IgD-negative memory B cell (primary cell): ENCODE measurements around the gene KRT72. TPM values are rescaled to one million over a fixed set of nuclear protein-coding genes. Genes with fewer than 3 reads are reported as not detected.

Source experiments
- H3K27ac Mint-ChIP-seq, 3 donors: one replicate each; pipeline ENCODE4 v1.8.0; 2020 to 2022; ENCODE audit warnings: mild to moderate bottlenecking in 3 of 3, mixed read lengths in 3 of 3, moderate library complexity in 1 of 3
- H3K27me3 Mint-ChIP-seq: one replicate; pipeline ENCODE4 v1.8.0; 2021; ENCODE audit warnings: mixed read lengths
- H3K36me3 Mint-ChIP-seq: one replicate; pipeline ENCODE4 v1.8.0; 2020; ENCODE audit warnings: mild to moderate bottlenecking, mixed read lengths
- H3K4me1 Mint-ChIP-seq, 3 donors: one replicate each; pipeline ENCODE4 v1.8.0; 2020 to 2022; ENCODE audit warnings: mixed read lengths in 3 of 3, mild to moderate bottlenecking in 1 of 3
- H3K4me3 Mint-ChIP-seq, 4 donors: one replicate each; pipeline ENCODE4 v1.8.0; 2020 to 2022; ENCODE audit warnings: mild to moderate bottlenecking in 4 of 4, mixed read lengths in 4 of 4, moderate library complexity in 3 of 4
- H3K9me3 Mint-ChIP-seq, 3 donors: one replicate each; pipeline ENCODE4 v1.8.0; 2020 to 2021; ENCODE audit warnings: mixed read lengths in 3 of 3, mild to moderate bottlenecking in 1 of 3
- polyA plus RNA-seq: library from polyadenylated mRNA; unstranded; fragments of 300-500 nt; fragmentation: Illumina TruSeq; gene quantifications from one replicate; pipeline ENCODE4 v1.2.3, GENCODE V29; 2021

Gene KRT72
- polyA plus RNA-seq = not detected

- no peak within 1 kb of the TSS for H3K4me3 Mint-ChIP-seq
- H3K9me3 Mint-ChIP-seq = peaks cover 0 to 2% (median 0%) of the 10 kb centered on the region in 3 donors
- no peak within 1 kb of the TSS for H3K27ac Mint-ChIP-seq
- H3K27me3 Mint-ChIP-seq = peaks cover 21% of the 10 kb centered on the region
- peaks cover 0 to 2% (median 0%) of the 10 kb centered on the region in 3 donors for H3K4me1 Mint-ChIP-seq
- no peaks in the 10 kb centered on the region for H3K36me3 Mint-ChIP-seq
Observed at GRCh38 chr12:52600941-52601481, at the start of gene KRT72. KRT72 (minus strand) TSS chr12:52601463; CDS start chr12:52601452, 11 bp downstream.

- H3K4me3 Mint-ChIP-seq = no peak overlapping the region
- peaks cover 0 to 4% (median 1%) of the 10 kb centered on the region in 3 donors for H3K9me3 Mint-ChIP-seq
- no peaks in the 10 kb centered on the region for H3K36me3 Mint-ChIP-seq
- H3K27me3 Mint-ChIP-seq = peaks cover 8% of the 10 kb centered on the region
- peaks cover 0 to 2% (median 0%) of the 10 kb centered on the region in 3 donors for H3K4me1 Mint-ChIP-seq
- no peak overlapping the region for H3K27ac Mint-ChIP-seq
Observed at GRCh38 chr12:52650520-52651081, 49.3 kb upstream of the KRT72 start.

GRCh38 chr12:52649066-52649465 lies 47.8 kb upstream of the KRT72 start:
- H3K4me3 Mint-ChIP-seq = no peak overlapping the region
- H3K27ac Mint-ChIP-seq = no peak overlapping the region
- H3K27me3 Mint-ChIP-seq = peaks cover 5% of the 10 kb centered on the region
- no peaks in the 10 kb centered on the region for H3K36me3 Mint-ChIP-seq
- H3K9me3 Mint-ChIP-seq = peaks cover 0 to 4% (median 1%) of the 10 kb centered on the region in 3 donors
- peaks cover 0 to 2% (median 0%) of the 10 kb centered on the region in 3 donors for H3K4me1 Mint-ChIP-seq

GRCh38 chr12:52648012-52648550 lies 46.8 kb upstream of the KRT72 start:
- Mint-ChIP-seq H3K9me3 (peaks cover 0 to 4% (median 1%) of the 10 kb centered on the region in 3 donors), H3K4me1 (peaks cover 0 to 2% (median 0%) of the 10 kb centered on the region in 3 donors), H3K36me3 (no peaks in the 10 kb centered on the region), H3K4me3 (no peak overlapping the region), H3K27ac (no peak overlapping the region), H3K27me3 (peaks cover 7% of the 10 kb centered on the region)

GRCh38 chr12:52647601-52648000 lies 46.3 kb upstream of the KRT72 start:
- Mint-ChIP-seq H3K36me3 (no peaks in the 10 kb centered on the region), H3K27me3 (peaks cover 7% of the 10 kb centered on the region), H3K4me1 (peaks cover 0 to 2% (median 0%) of the 10 kb centered on the region in 3 donors), H3K9me3 (peaks cover 0 to 4% (median 1%) of the 10 kb centered on the region in 3 donors), H3K27ac (no peak overlapping the region), H3K4me3 (no peak overlapping the region)

GRCh38 chr12:52646613-52647012 lies 45.4 kb upstream of the KRT72 start:
- Mint-ChIP-seq H3K27ac (no peak overlapping the region), H3K27me3 (peaks cover 9% of the 10 kb centered on the region), H3K9me3 (peaks cover 0 to 1% (median 0%) of the 10 kb centered on the region in 3 donors), H3K4me3 (no peak overlapping the region), H3K4me1 (peaks cover 0 to 2% (median 0%) of the 10 kb centered on the region in 3 donors), H3K36me3 (no peaks in the 10 kb centered on the region)

GRCh38 chr12:52645982-52646381 lies 44.7 kb upstream of the KRT72 start:
- peak overlapping the region in 1 of 3 donors; percentile 4 for H3K27ac Mint-ChIP-seq
- H3K36me3 Mint-ChIP-seq = no peaks in the 10 kb centered on the region
- peaks cover 0 to 2% (median 0%) of the 10 kb centered on the region in 3 donors for H3K4me1 Mint-ChIP-seq
- H3K9me3 Mint-ChIP-seq = peaks cover 0 to 1% (median 0%) of the 10 kb centered on the region in 3 donors
- no peak overlapping the region for H3K4me3 Mint-ChIP-seq
- peaks cover 9% of the 10 kb centered on the region for H3K27me3 Mint-ChIP-seq

- peaks cover 0 to 2% (median 0%) of the 10 kb centered on the region in 3 donors for H3K4me1 Mint-ChIP-seq
- peak overlapping the region in 1 of 3 donors; percentile 92 for H3K27ac Mint-ChIP-seq
- H3K4me3 Mint-ChIP-seq = no peak overlapping the region
- H3K27me3 Mint-ChIP-seq = peaks cover 9% of the 10 kb centered on the region
- H3K9me3 Mint-ChIP-seq = peaks cover 0 to 1% (median 0%) of the 10 kb centered on the region in 3 donors
- H3K36me3 Mint-ChIP-seq = no peaks in the 10 kb centered on the region
Observed at GRCh38 chr12:52645120-52645761, 44.0 kb upstream of the KRT72 start.

- Mint-ChIP-seq H3K27me3 (peaks cover 9% of the 10 kb centered on the region), H3K4me1 (peaks cover 0 to 2% (median 0%) of the 10 kb centered on the region in 3 donors), H3K36me3 (no peaks in the 10 kb centered on the region), H3K27ac (no peak overlapping the region), H3K9me3 (peaks cover 0 to 1% (median 0%) of the 10 kb centered on the region in 3 donors), H3K4me3 (no peak overlapping the region)
Observed at GRCh38 chr12:52644078-52644415, 42.8 kb upstream of the KRT72 start.

GRCh38 chr12:52643233-52644077 lies 42.2 kb upstream of the KRT72 start:
- Mint-ChIP-seq H3K4me1 (peaks cover 0 to 2% (median 0%) of the 10 kb centered on the region in 3 donors), H3K27ac (no peak overlapping the region), H3K4me3 (no peak overlapping the region)

GRCh38 chr12:52641468-52641867 lies 40.2 kb upstream of the KRT72 start:
- Mint-ChIP-seq H3K4me3 (no peak overlapping the region), H3K27ac (no peak overlapping the region), H3K36me3 (no peaks in the 10 kb centered on the region), H3K27me3 (peaks cover 9% of the 10 kb centered on the region), H3K4me1 (no peaks in the 10 kb centered on the region), H3K9me3 (no peaks in the 10 kb centered on the region)

More at GRCh38 chr12:52643233-52644077, 42.2 kb upstream of the KRT72 start:
- peaks cover 9% of the 10 kb centered on the region for H3K27me3 Mint-ChIP-seq
- peaks cover 0 to 1% (median 0%) of the 10 kb centered on the region in 3 donors for H3K9me3 Mint-ChIP-seq
- no peaks in the 10 kb centered on the region for H3K36me3 Mint-ChIP-seq

- Mint-ChIP-seq H3K4me1 (peaks cover 0 to 5% (median 0%) of the 10 kb centered on the region in 3 donors), H3K36me3 (no peaks in the 10 kb centered on the region)
Observed at GRCh38 chr12:52637299-52637698, 36.0 kb upstream of the KRT72 start.

GRCh38 chr12:52636592-52637258 lies 35.5 kb upstream of the KRT72 start:
- peaks cover 0 to 5% (median 0%) of the 10 kb centered on the region in 3 donors for H3K4me1 Mint-ChIP-seq
- peaks cover 9% of the 10 kb centered on the region for H3K27me3 Mint-ChIP-seq
- H3K9me3 Mint-ChIP-seq = no peaks in the 10 kb centered on the region
- no peak overlapping the region for H3K27ac Mint-ChIP-seq
- H3K4me3 Mint-ChIP-seq = no peak overlapping the region
- H3K36me3 Mint-ChIP-seq = no peaks in the 10 kb centered on the region

More at GRCh38 chr12:52637299-52637698, 36.0 kb upstream of the KRT72 start:
- Mint-ChIP-seq H3K9me3 (no peaks in the 10 kb centered on the region), H3K27me3 (peaks cover 9% of the 10 kb centered on the region), H3K27ac (no peak overlapping the region), H3K4me3 (no peak overlapping the region)

- peaks cover 0 to 5% (median 0%) of the 10 kb centered on the region in 3 donors for H3K4me1 Mint-ChIP-seq
- H3K36me3 Mint-ChIP-seq = no peaks in the 10 kb centered on the region
- H3K9me3 Mint-ChIP-seq = no peaks in the 10 kb centered on the region
- peaks cover 9% of the 10 kb centered on the region for H3K27me3 Mint-ChIP-seq
- H3K4me3 Mint-ChIP-seq = no peak overlapping the region
- H3K27ac Mint-ChIP-seq = no peak overlapping the region
Observed at GRCh38 chr12:52636189-52636588, 34.9 kb upstream of the KRT72 start.
